WTC11 (cell line): ENCODE results near the gene LZTS2. TPM values are rescaled to one million over a fixed set of nuclear protein-coding genes. Genes with fewer than 3 reads are reported as not detected.

Experiments used
- ATAC-seq: fragments of 200-7000 bp; cut with Tn5 transposase; 2 replicates; pipeline ENCODE4 v1.10.0; 2021; ENCODE audit warnings: mild to moderate bottlenecking, moderate library complexity
- CTCF ChIA-PET: fragments of 300-600 bp; sonication (Branson Sonifier 250); formaldehyde crosslinking; loops from one replicate; lab custom pipeline; 2021; ENCODE audit warnings: antibody characterized with exemption; lab: Charles Lee
- POLR2A ChIA-PET: fragments of 350-600 bp; sonication (Branson Sonifier 250); formaldehyde crosslinking; loops from one replicate; lab custom pipeline; 2021; ENCODE audit warnings: antibody characterized with exemption; lab: Charles Lee
- DNase-seq: peaks from one replicate; pipeline ENCODE4 v3.0.0; 2021; ENCODE audit warnings: low spot score
- H3K27ac Mint-ChIP-seq: 2 replicates; pipeline ENCODE4 v1.8.0; 2021; ENCODE audit warnings: mixed read lengths
- H3K27me3 Mint-ChIP-seq: 2 replicates; pipeline ENCODE4 v1.8.0; 2021; ENCODE audit warnings: low read depth, mild to moderate bottlenecking, moderate library complexity, mixed read lengths
- H3K36me3 Mint-ChIP-seq: 2 replicates; pipeline ENCODE4 v1.8.0; 2021; ENCODE audit warnings: mixed read lengths
- H3K4me1 Mint-ChIP-seq: 2 replicates; pipeline ENCODE4 v1.8.0; 2022; ENCODE audit warnings: mixed read lengths
- H3K4me3 Mint-ChIP-seq: 2 replicates; pipeline ENCODE4 v1.8.0; 2021; ENCODE audit warnings: mild to moderate bottlenecking, moderate library complexity, mixed read lengths
- H3K9me3 Mint-ChIP-seq: 2 replicates; pipeline ENCODE4 v1.8.0; 2021; ENCODE audit warnings: mixed read lengths
- E2F4 ChIP-seq: sonication (generic); formaldehyde crosslinking; IDR thresholded peaks from 2 replicates; pipeline ENCODE4 v1.8.1; 2022; ENCODE audit warnings: low read depth, mild to moderate bottlenecking, moderate library complexity, missing genetic modification reagents, borderline replicate concordance
- EMX1 ChIP-seq: fragments of 250-450 bp; sonication (Bioruptor Pico); IDR thresholded peaks from 2 replicates; pipeline ENCODE4 v1.8.0; 2021; ENCODE audit warnings: mild to moderate bottlenecking
- GRHL2 ChIP-seq: fragments of 250-450 bp; sonication (Bioruptor Pico); IDR thresholded peaks from 2 replicates; pipeline ENCODE4 v1.8.0; 2022; ENCODE audit warnings: mild to moderate bottlenecking, moderate library complexity; ENCODE audit not compliant: insufficient replicate concordance, severe bottlenecking
- GTF2I ChIP-seq: fragments of 250-450 bp; sonication (Bioruptor Pico); conservative IDR thresholded peaks from 2 replicates; pipeline ENCODE4 v1.4.0; 2021; ENCODE audit warnings: mild to moderate bottlenecking
- HMGA2 ChIP-seq: fragments of 250-450 bp; sonication (Bioruptor Pico); IDR thresholded peaks from 2 replicates; pipeline ENCODE4 v1.4.0; 2021; ENCODE audit warnings: mild to moderate bottlenecking, moderate library complexity
- JUN ChIP-seq: sonication (generic); formaldehyde crosslinking; IDR thresholded peaks from 2 replicates; pipeline ENCODE4 v1.8.0; 2023; ENCODE audit warnings: mild to moderate bottlenecking, missing genetic modification reagents
- MAX ChIP-seq: sonication (generic); formaldehyde crosslinking; IDR thresholded peaks from 2 replicates; pipeline ENCODE4 v1.8.0; 2022; ENCODE audit warnings: mild to moderate bottlenecking, missing genetic modification reagents
- MLX ChIP-seq: sonication (generic); formaldehyde crosslinking; IDR thresholded peaks from 2 replicates; pipeline ENCODE4 v1.8.1; 2023; ENCODE audit warnings: mild to moderate bottlenecking, missing genetic modification reagents, moderate library complexity
- MXD4 ChIP-seq: fragments of 250-450 bp; sonication (Bioruptor Pico); IDR thresholded peaks from 2 replicates; pipeline ENCODE4 v1.8.0; 2021; ENCODE audit warnings: mild to moderate bottlenecking, moderate library complexity, borderline replicate concordance
- OVOL2 ChIP-seq: fragments of 250-450 bp; sonication (Bioruptor Pico); IDR thresholded peaks from 2 replicates; pipeline ENCODE4 v1.9.0; 2021; ENCODE audit warnings: mild to moderate bottlenecking, borderline replicate concordance
- TEAD4 ChIP-seq: sonication (generic); formaldehyde crosslinking; IDR thresholded peaks from 2 replicates; pipeline ENCODE4 v1.8.0; 2022; ENCODE audit warnings: mild to moderate bottlenecking, missing genetic modification reagents
- ZNF232 ChIP-seq: sonication (generic); formaldehyde crosslinking; IDR thresholded peaks from 2 replicates; pipeline ENCODE4 v1.8.0; 2022; ENCODE audit warnings: mild to moderate bottlenecking, missing genetic modification reagents
- ZNF416 ChIP-seq: fragments of 250-450 bp; sonication (Bioruptor Pico); IDR thresholded peaks from 2 replicates; pipeline ENCODE4 v1.9.0; 2021; ENCODE audit warnings: mild to moderate bottlenecking, inconsistent platforms
- total RNA-seq: library from RNA; stranded (reverse); gene quantifications from 3 replicates; pipeline ENCODE4 v1.2.3, GENCODE V29; 2021
- TF ChIP-seq, protein P1 (sequence below): fragments of 200-600 bp; IDR thresholded peaks from 2 replicates; pipeline ENCODE4 v1.8.0; 2022; ENCODE audit warnings: antibody characterized with exemption
- TF ChIP-seq, protein P2 (sequence below): sonication (generic); formaldehyde crosslinking; IDR thresholded peaks from 2 replicates; pipeline ENCODE4 v1.8.1; 2023; ENCODE audit warnings: mild to moderate bottlenecking, missing genetic modification reagents
- TF ChIP-seq, protein P3 (sequence below): fragments of 250-450 bp; sonication (Bioruptor Pico); IDR thresholded peaks from 2 replicates; pipeline ENCODE4 v1.8.0; 2021; ENCODE audit warnings: mild to moderate bottlenecking
- TF ChIP-seq, protein P4 (sequence below): fragments of 250-450 bp; sonication (Bioruptor Pico); IDR thresholded peaks from 2 replicates; pipeline ENCODE4 v1.9.0; 2021; ENCODE audit warnings: mild to moderate bottlenecking

LZTS2 gene
- total RNA-seq, 1 experiment from 2014 or later: 84.6 TPM

DNA sequence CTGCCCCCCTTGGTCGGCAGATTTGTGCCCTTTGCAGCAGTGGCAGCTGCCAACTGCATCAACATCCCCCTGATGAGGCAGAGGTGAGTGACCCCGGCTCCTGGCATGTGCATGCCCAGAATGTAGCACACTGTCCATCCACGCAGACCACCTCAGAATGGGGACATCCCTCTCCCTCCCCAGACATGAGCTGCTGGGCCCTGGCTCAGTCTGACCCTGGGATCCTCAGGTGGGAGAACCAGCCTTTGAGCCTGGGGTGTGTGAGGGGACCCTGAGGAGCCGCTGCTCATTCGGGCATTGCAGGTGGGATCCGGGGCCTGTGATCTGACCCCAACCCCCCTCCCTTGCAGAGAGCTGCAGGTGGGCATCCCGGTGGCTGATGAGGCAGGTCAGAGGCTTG lies 37.1 kb downstream of the LZTS2 start:
- H3K9me3 Mint-ChIP-seq: no peaks in the 10 kb centered on the region
- TF ChIP-seq OVOL2 (CRISPR knock-in tag) (no peak), TEAD4 (CRISPR knock-in tag) (no peak)
- DNase-seq: no peak
- H3K27me3 Mint-ChIP-seq: peaks cover 55% of the 10 kb centered on the region
- H3K36me3 Mint-ChIP-seq: no peaks in the 10 kb centered on the region
- peaks cover 12% of the 10 kb centered on the region for H3K4me1 Mint-ChIP-seq
- POLR2A ChIA-PET: interaction anchor here (0.6 kb wide), 1 partner anchor 363 kb away, joined by 5 read pairs; no protein-coding TSS in a partner anchor
- H3K4me3 Mint-ChIP-seq: no peak overlapping the region
- no peak overlapping the region for H3K27ac Mint-ChIP-seq
- ATAC-seq: no peak
- CTCF ChIA-PET: interaction anchor here (3.2 to 9.7 kb wide), 3 partner anchors 14 to 26 kb away, joined by 26 to 143 read pairs (median 99); partner anchors contain the start of gene KAZALD1

DNA sequence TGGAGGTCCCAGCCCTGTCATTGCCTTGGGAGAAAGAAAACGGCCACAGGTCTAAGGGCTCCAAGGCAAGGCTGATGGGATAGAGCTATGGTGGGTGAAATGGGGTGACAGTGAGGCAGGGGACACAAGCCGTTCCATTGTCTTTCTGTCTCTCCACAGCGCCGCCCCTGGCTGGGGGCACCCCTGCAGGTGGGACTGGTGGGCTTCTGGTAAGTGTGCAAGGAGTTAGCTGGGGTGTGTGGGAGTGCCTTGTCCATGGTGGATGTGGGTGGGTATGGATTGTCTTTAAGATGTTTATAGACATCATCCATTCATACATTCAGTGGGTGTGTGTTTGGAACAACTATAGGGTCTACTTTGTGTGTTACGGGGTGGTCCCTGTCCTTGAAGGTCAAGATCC lies 38.9 kb downstream of the LZTS2 start:
- peak; percentile 71 for DNase-seq
- Mint-ChIP-seq H3K4me1 (peaks cover 15% of the 10 kb centered on the region), H3K27ac (no peak overlapping the region), H3K9me3 (no peaks in the 10 kb centered on the region), H3K36me3 (no peaks in the 10 kb centered on the region)
- TF ChIP-seq, protein P1, sequence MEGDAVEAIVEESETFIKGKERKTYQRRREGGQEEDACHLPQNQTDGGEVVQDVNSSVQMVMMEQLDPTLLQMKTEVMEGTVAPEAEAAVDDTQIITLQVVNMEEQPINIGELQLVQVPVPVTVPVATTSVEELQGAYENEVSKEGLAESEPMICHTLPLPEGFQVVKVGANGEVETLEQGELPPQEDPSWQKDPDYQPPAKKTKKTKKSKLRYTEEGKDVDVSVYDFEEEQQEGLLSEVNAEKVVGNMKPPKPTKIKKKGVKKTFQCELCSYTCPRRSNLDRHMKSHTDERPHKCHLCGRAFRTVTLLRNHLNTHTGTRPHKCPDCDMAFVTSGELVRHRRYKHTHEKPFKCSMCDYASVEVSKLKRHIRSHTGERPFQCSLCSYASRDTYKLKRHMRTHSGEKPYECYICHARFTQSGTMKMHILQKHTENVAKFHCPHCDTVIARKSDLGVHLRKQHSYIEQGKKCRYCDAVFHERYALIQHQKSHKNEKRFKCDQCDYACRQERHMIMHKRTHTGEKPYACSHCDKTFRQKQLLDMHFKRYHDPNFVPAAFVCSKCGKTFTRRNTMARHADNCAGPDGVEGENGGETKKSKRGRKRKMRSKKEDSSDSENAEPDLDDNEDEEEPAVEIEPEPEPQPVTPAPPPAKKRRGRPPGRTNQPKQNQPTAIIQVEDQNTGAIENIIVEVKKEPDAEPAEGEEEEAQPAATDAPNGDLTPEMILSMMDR: peak; percentile 29
- TF ChIP-seq HMGA2 (CRISPR knock-in tag): no peak
- TF ChIP-seq, all 79 proteins: peak for 1
- POLR2A ChIA-PET: no interaction called here
- H3K27me3 Mint-ChIP-seq: peaks cover 43% of the 10 kb centered on the region
- CTCF ChIA-PET: interaction anchor here (0.6 to 9.7 kb wide), 19 partner anchors 8 to 250 kb away, joined by 3 to 143 read pairs (median 5); partner anchors contain the start of genes KAZALD1, MRPL43 and TWNK
- ATAC-seq: 0 out of 2 replicates have a peak, but pooled peaks have one; percentile 3
- H3K4me3 Mint-ChIP-seq: no peak overlapping the region

- TF ChIP-seq, protein P2, sequence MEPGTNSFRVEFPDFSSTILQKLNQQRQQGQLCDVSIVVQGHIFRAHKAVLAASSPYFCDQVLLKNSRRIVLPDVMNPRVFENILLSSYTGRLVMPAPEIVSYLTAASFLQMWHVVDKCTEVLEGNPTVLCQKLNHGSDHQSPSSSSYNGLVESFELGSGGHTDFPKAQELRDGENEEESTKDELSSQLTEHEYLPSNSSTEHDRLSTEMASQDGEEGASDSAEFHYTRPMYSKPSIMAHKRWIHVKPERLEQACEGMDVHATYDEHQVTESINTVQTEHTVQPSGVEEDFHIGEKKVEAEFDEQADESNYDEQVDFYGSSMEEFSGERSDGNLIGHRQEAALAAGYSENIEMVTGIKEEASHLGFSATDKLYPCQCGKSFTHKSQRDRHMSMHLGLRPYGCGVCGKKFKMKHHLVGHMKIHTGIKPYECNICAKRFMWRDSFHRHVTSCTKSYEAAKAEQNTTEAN: no peak
- no peak for TF ChIP-seq MAX
- no peak for TF ChIP-seq E2F4 (CRISPR knock-in tag)
- TF ChIP-seq MXD4 (CRISPR knock-in tag): no peak
- TF ChIP-seq, protein P3, sequence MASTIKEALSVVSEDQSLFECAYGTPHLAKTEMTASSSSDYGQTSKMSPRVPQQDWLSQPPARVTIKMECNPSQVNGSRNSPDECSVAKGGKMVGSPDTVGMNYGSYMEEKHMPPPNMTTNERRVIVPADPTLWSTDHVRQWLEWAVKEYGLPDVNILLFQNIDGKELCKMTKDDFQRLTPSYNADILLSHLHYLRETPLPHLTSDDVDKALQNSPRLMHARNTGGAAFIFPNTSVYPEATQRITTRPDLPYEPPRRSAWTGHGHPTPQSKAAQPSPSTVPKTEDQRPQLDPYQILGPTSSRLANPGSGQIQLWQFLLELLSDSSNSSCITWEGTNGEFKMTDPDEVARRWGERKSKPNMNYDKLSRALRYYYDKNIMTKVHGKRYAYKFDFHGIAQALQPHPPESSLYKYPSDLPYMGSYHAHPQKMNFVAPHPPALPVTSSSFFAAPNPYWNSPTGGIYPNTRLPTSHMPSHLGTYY: no peak
- no peak for TF ChIP-seq GTF2I (CRISPR knock-in tag)
- TF ChIP-seq JUN: no peak
- no peak for TF ChIP-seq MLX (CRISPR knock-in tag)
- TF ChIP-seq EMX1 (CRISPR knock-in tag): no peak
- no peak for TF ChIP-seq GRHL2 (CRISPR knock-in tag)
- TF ChIP-seq ZNF416 (CRISPR knock-in tag): no peak
- TF ChIP-seq ZNF232: no peak
- TF ChIP-seq, protein P4, sequence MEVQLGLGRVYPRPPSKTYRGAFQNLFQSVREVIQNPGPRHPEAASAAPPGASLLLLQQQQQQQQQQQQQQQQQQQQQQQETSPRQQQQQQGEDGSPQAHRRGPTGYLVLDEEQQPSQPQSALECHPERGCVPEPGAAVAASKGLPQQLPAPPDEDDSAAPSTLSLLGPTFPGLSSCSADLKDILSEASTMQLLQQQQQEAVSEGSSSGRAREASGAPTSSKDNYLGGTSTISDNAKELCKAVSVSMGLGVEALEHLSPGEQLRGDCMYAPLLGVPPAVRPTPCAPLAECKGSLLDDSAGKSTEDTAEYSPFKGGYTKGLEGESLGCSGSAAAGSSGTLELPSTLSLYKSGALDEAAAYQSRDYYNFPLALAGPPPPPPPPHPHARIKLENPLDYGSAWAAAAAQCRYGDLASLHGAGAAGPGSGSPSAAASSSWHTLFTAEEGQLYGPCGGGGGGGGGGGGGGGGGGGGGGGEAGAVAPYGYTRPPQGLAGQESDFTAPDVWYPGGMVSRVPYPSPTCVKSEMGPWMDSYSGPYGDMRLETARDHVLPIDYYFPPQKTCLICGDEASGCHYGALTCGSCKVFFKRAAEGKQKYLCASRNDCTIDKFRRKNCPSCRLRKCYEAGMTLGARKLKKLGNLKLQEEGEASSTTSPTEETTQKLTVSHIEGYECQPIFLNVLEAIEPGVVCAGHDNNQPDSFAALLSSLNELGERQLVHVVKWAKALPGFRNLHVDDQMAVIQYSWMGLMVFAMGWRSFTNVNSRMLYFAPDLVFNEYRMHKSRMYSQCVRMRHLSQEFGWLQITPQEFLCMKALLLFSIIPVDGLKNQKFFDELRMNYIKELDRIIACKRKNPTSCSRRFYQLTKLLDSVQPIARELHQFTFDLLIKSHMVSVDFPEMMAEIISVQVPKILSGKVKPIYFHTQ (CRISPR knock-in tag): no peak
- Mint-ChIP-seq H3K27me3 (peaks cover 44% of the 10 kb centered on the region), H3K27ac (no peak overlapping the region), H3K4me3 (no peak overlapping the region), H3K4me1 (peaks cover 18% of the 10 kb centered on the region), H3K36me3 (no peaks in the 10 kb centered on the region), H3K9me3 (no peaks in the 10 kb centered on the region)
- DNase-seq: no peak
- CTCF ChIA-PET: interaction anchor here (1.0 to 9.7 kb wide), 12 partner anchors 9 to 531 kb away, joined by 3 to 143 read pairs (median 18); partner anchors contain the start of genes KAZALD1, LZTS2, PDZD7 and SFXN3
- no peak for ATAC-seq
- POLR2A ChIA-PET: no interaction called here
Measured at GRCh38 chr10:101040061-101040460, 40.5 kb downstream of the LZTS2 start.
